ENCODE results near the gene FBXO42.

FBXO42 gene

DNA sequence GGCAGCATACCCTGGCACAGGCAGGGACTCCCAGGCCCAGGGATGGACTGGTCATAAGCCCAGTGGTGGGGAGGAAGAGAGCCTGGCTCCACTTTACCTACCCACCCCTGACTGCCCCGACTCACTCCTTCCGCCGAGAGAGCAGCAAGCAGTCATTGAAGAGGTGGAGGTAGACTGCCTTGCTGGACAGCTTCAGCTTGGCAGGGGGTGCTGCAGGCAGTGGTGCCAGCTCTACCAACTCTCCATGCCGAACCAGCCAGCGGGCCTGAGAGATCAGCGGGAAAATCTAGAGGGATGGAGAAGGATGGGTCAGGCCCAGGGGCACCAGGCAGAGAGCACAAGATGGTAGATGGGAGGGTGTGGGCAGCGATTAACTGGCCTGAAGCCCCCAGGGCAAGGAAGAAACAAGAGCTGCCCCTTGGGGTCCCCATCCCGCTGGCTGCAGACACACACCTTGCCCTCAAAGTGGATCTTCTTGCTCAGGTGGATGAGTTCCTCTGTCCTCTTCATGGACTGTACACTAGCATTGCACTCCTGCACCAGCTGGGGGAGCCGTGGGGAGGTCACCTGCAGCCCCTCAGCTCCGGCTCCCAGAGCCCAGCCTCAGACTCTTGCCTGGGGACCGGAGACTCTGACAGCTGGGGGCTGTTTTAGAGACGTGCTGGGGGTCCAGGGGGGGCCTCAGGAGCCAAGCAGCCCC is 147.5 kb downstream of the FBXO42 start:
- no peak for DNase-seq (ENCODE audit: low read depth)

DNA sequence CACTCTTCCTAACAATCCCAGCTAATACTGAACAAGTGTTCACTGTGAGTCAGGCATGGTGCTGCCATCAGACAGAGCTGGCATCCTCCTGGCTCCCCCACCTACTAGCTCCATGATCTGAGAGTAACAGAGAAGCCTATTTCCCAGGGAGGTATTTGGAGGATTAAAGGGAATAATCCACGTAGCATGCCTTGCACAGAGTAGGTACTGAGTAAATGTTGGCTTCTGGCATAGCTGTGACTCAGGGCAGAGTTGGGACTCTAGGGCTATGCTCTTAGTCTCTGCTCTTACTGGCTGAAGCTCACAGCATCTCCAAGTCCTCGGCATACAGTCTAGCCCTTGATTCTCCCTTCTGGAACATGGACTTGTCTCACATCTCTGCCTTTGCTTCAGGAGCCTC is 148.1 kb downstream of the FBXO42 start:
- DNase-seq (ENCODE audit: low read depth): no peak

DNA sequence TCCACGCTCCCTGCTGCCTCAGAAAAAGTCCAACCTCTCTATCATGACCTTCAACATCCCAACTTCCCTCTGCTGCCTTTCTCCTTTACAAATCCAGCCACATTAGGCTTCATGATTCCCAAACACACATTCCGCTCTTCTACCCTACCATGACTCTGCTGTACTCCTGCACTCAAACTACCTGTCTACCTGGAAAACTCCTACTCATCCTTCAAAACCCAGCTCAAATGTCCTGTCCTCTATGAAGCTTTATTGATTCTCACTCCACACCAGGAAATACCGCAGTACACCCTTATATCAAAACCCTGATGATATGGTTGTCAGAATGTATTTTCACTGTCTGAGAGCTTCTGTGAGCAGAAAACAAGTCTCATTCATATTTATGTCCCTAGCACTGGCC is 148.7 kb downstream of the FBXO42 start:
- no peak for DNase-seq (ENCODE audit: low read depth)

DNA sequence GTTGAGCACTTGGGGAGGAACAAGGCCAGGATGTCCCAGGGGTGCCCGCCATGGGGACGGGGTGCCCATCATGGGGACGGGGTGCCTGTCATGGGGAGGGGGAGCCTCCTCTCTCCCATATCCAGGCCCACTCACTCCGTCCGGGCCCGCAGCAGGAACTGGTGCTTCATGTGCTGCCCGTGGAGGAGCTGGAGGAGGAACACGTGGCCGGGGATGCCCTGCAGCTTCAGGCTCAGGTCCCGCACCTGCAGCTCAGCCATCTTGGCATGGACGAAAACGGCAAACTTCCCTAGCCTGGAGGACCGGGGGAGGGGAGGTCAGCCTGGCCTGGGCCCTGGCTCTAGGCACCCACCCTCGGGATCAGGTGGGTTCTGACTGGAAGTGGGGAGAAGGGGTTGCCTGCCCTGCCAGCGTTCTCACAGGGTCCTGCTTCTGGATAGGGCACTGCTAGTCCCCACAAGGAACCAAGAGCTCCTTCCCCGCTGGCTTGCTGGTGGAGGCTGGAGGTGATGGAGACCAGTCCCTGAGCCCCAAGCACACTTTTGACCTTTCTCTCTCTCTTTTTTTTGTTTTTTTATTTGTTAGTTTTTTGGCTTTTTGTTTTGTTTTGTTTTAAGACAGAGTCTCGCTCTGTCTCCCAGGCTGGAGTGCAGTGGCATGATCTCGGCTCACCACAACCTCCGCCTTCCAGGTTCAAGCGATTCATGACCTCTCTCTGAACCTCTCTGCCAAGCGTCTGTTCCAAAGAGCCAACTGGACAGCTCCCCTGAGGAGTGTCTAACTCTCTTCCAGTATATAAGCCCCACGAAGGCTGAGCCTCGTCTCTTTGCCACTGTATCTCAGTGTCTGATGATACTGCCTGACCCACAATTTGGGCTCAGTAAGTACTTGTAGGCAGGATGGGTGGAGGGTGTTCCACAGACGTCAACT is 149.7 kb downstream of the FBXO42 start:
- no peak for DNase-seq (ENCODE audit: low read depth)

DNA sequence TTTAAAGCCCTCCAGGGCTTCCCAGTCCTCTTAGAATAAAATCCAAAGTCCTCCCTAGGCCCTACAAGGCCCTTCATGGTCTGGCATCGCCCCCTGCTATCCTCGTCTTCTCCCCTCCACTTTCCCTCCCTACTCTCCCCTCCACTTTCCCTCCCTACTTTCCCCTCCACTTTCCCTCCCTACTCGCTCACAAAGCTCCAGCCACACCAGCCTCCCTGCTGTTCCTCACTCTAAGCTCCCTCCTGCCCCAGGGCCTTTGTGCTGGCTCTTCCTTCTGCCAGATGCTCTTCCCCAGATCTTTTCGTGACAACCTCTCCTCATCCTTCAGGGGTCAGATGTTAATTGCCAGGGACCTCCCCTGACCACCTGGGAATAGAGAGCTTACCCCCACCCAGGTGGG is 152.6 kb downstream of the FBXO42 start:
- no peak for DNase-seq (ENCODE audit: low read depth)

DNA sequence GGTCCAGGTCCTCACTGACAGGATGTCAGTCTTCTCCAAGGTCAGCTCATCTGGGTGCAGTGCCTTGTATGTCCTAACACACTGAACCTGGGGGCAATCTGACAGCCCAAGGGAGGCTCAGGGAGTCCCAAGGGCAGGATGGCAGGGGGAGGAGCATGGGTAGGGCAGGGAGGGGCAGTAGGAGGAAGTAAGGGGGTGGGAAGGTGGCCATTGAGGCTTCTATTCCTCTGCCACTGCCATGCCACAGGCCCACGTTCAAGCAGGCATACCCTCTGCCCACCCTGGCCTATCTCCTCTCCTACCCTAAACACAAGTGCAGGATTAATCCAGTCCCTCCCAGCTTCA is 153.2 kb downstream of the FBXO42 start:
- no peak for DNase-seq (ENCODE audit: low read depth)

DNA sequence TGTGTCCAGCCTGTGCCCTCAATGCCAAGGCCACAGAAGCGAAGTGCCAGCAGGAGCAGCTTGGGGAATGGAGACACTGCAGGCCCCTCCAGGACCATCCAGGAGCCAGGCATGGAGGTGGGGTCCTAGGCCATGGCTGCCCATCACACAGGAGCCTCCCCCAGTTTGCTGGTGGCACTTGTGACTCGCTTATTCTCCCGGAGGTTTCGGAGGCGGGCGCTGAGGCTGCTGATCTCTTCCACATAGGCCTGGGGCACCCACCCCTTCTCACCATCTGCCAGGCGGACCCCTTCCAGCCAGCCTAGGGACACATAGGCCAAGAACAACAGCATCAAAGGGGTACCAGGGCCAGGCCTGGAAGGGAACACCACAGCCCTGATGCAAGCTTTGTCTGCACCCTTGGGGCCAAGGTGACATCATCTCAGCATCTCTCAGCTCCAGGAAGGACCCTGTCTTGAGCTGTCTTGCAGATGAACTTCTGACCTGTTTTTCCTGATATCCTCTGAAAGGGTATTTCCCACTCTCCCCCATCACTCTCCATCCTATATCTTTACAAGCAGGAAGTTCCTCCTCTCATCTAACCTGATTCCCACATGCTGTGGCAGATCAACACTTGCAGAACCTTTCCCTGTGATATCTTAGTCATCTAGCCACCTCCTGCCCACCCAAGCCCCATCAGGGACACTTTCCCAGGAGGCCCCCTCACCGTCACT is 153.7 kb downstream of the FBXO42 start:
- no peak for DNase-seq (ENCODE audit: low read depth)

DNA sequence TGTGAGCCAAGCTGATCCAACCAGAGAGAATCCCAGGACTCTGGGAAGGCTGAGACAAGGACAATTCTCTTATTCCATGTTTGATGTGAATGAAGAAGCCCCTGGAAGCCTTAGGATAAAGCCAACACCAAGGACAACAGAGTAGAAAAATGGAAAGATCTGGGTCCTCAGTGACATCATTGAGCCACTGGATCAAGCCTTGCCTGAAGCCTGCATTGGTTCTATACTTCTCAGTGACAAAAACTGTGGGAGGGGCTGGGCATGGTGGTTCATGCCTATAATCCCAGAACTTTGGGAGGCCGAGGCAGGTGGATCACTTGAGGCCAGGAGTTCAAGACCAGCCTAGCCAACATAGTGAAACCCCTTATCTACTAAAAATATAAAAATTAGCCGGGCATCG is 155.4 kb downstream of the FBXO42 start:
- no peak for DNase-seq (ENCODE audit: low read depth)

All from T follicular helper cell (primary cell).